RWPE1 (cell line): ENCODE measurements around the gene CLMN.

ENCODE experiments used
- CTCF ChIA-PET: fragments of 350-600 bp; sonication (Branson Sonifier 250); formaldehyde crosslinking; extraction: SDS; loops from one replicate; lab custom pipeline; 2021; lab: Yijun Ruan, JAX
- POLR2A ChIA-PET: fragments of 400-600 bp; formaldehyde crosslinking; extraction: SDS; loops from one replicate; lab custom pipeline; 2020; ENCODE audit warnings: antibody characterized with exemption; ENCODE audit not compliant: low non-redundant PET; lab: Yijun Ruan, JAX
- DNase-seq: peaks from one replicate; pipeline ENCODE4 v3.0.0; 2012; ENCODE audit warnings: low spot score
- H3K27ac ChIP-seq: fragments of 450-650 bp; 2 replicates; pipeline ENCODE4 v1.5.1; 2017
- TF ChIP-seq, protein P1 (sequence below): fragments of 450-650 bp; conservative IDR thresholded peaks from 2 replicates; pipeline ENCODE4 v1.5.1; 2017; ENCODE audit warnings: low read depth, mild to moderate bottlenecking

The CLMN gene

GRCh38 chr14:95248432-95248831 is 71.3 kb downstream of the CLMN start:
- TF ChIP-seq, protein P1, sequence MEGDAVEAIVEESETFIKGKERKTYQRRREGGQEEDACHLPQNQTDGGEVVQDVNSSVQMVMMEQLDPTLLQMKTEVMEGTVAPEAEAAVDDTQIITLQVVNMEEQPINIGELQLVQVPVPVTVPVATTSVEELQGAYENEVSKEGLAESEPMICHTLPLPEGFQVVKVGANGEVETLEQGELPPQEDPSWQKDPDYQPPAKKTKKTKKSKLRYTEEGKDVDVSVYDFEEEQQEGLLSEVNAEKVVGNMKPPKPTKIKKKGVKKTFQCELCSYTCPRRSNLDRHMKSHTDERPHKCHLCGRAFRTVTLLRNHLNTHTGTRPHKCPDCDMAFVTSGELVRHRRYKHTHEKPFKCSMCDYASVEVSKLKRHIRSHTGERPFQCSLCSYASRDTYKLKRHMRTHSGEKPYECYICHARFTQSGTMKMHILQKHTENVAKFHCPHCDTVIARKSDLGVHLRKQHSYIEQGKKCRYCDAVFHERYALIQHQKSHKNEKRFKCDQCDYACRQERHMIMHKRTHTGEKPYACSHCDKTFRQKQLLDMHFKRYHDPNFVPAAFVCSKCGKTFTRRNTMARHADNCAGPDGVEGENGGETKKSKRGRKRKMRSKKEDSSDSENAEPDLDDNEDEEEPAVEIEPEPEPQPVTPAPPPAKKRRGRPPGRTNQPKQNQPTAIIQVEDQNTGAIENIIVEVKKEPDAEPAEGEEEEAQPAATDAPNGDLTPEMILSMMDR, result no peak
- DNase-seq, result no peak
- ChIA-PET POLR2A (no interaction called here), CTCF (no interaction called here)
- no peak overlapping the region for H3K27ac ChIP-seq

DNA sequence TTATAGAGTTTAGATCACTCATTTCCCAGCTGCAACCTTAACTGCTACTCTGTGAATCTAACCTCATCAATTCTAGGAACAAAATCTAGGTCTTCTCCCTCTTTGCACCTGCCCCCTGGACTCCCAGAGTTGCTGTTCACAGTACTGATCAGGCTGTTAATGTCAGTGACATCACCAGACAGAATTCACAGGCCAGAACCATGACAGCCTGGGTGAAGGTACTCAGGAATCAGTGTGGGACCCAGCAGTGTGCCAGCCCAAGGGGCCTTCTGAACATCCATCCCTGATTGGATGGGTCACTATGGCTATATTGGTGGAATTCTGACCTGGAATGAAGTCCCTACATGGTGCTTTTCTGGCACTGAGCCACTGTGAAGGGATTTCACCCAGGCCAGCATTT is 72.8 kb downstream of the CLMN start:
- CTCF ChIA-PET, result no interaction called here
- POLR2A ChIA-PET, result no interaction called here
- no peak for DNase-seq
- no peak overlapping the region for H3K27ac ChIP-seq
- TF ChIP-seq, protein P1, result no peak

DNA sequence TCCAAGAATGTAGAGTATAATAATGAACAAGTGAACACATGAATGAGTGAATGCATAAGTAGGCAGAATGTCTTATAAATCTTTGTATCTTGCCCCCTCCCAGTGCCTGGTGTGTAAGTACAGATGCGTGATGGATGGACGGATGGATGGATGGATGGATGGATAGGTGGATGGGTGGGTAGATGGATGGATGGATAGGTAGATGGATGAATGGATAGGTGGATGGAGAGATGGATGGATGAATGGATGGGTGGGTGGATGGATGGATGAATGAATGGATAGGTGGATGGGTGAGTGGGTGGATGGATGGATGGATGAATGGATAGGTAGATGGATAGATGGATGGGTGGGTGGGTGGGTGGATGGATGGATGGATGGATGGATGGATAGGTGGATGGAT is 74.4 kb downstream of the CLMN start:
- CTCF ChIA-PET, result no interaction called here
- TF ChIP-seq, protein P1, result no peak
- DNase-seq, result no peak
- H3K27ac ChIP-seq, result no peak overlapping the region
- POLR2A ChIA-PET, result no interaction called here

GRCh38 chr14:95244587-95244986 is 75.1 kb downstream of the CLMN start:
- TF ChIP-seq, protein P1, result no peak
- ChIA-PET CTCF (no interaction called here), POLR2A (no interaction called here)
- no peak overlapping the region for H3K27ac ChIP-seq
- DNase-seq, result no peak

- no peak overlapping the region for H3K27ac ChIP-seq
- POLR2A ChIA-PET, result no interaction called here
- TF ChIP-seq, protein P1, result no peak
- DNase-seq, result no peak
- CTCF ChIA-PET, result no interaction called here
These were observed 76.8 kb downstream of the CLMN start for GRCh38 chr14:95242870-95243269.

GRCh38 chr14:95240859-95241813 is 78.6 kb downstream of the CLMN start:
- H3K27ac ChIP-seq, result no peak overlapping the region
- TF ChIP-seq, protein P1, result no peak
- POLR2A ChIA-PET, result no interaction called here
- no peak for DNase-seq
- CTCF ChIA-PET, result interaction anchor here (0.6 kb wide), 1 partner anchor 9 kb away, joined by 3 read pairs; no protein-coding TSS in a partner anchor
